SKM-1 (cell line): ENCODE data around the gene BCOR.

ENCODE experiments used
- DNase-seq: peaks from one replicate; lab custom pipeline; 2025; ENCODE audit not compliant: unreplicated experiment; lab: John Stamatoyannopoulos, UW

BCOR gene

GRCh38 chrX:40116925-40117324, 19.2 kb upstream of the BCOR start:
- no peak for DNase-seq

- no peak for DNase-seq
Measured at GRCh38 chrX:40112996-40113395, 15.2 kb upstream of the BCOR start.

- no peak for DNase-seq
Measured at GRCh38 chrX:40111868-40112267, 14.1 kb upstream of the BCOR start.

- DNase-seq, result no peak
Measured at GRCh38 chrX:40109288-40110008, 11.7 kb upstream of the BCOR start.

GRCh38 chrX:40108959-40109287, 11.2 kb upstream of the BCOR start:
- DNase-seq, result no peak

GRCh38 chrX:40108162-40108958, 10.6 kb upstream of the BCOR start:
- no peak for DNase-seq

GRCh38 chrX:40107291-40108161, 9.8 kb upstream of the BCOR start:
- no peak for DNase-seq

- DNase-seq, result no peak
Measured at GRCh38 chrX:40106676-40107290, 9.0 kb upstream of the BCOR start.

- no peak for DNase-seq
Measured at GRCh38 chrX:40105835-40106675, 8.3 kb upstream of the BCOR start.

GRCh38 chrX:40104985-40105834, 7.5 kb upstream of the BCOR start:
- DNase-seq, result no peak

- DNase-seq, result no peak
Measured at GRCh38 chrX:40104630-40104984, 6.8 kb upstream of the BCOR start.

GRCh38 chrX:40103565-40104323, 6.0 kb upstream of the BCOR start:
- no peak for DNase-seq

- no peak for DNase-seq
Measured at GRCh38 chrX:40102393-40103381, 4.9 kb upstream of the BCOR start.

- no peak for DNase-seq
Measured at GRCh38 chrX:40101430-40101802, 3.7 kb upstream of the BCOR start.

GRCh38 chrX:40100537-40101429, 3.0 kb upstream of the BCOR start:
- no peak for DNase-seq

- no peak for DNase-seq
Measured at GRCh38 chrX:40100141-40100536, 2.4 kb upstream of the BCOR start.
